AG09309 (cell line): ENCODE data around the gene KCNA2.

Source experiments
- DNase-seq: peaks from one replicate; pipeline ENCODE4 v3.0.0-alpha.2; 2010; ENCODE audit warnings: low read depth
- H3K4me3 ChIP-seq: 2 replicates; pipeline ENCODE4 v1.5.1; 2011; ENCODE audit warnings: mild to moderate bottlenecking, low read depth, low read length, moderate library complexity; ENCODE audit not compliant: control insufficient read depth
- TF ChIP-seq, protein P1 (sequence below): IDR thresholded peaks from 2 replicates; pipeline ENCODE4 v1.5.1; 2011; ENCODE audit warnings: mild to moderate bottlenecking, low read depth, low read length, inconsistent platforms; ENCODE audit not compliant: insufficient read depth, control insufficient read depth; ENCODE audit errors: missing control alignments

KCNA2 gene

GRCh38 chr1:110618668-110619067, 12.5 kb upstream of the KCNA2 start:
- H3K4me3 ChIP-seq: no peak overlapping the region
- TF ChIP-seq, protein P1, sequence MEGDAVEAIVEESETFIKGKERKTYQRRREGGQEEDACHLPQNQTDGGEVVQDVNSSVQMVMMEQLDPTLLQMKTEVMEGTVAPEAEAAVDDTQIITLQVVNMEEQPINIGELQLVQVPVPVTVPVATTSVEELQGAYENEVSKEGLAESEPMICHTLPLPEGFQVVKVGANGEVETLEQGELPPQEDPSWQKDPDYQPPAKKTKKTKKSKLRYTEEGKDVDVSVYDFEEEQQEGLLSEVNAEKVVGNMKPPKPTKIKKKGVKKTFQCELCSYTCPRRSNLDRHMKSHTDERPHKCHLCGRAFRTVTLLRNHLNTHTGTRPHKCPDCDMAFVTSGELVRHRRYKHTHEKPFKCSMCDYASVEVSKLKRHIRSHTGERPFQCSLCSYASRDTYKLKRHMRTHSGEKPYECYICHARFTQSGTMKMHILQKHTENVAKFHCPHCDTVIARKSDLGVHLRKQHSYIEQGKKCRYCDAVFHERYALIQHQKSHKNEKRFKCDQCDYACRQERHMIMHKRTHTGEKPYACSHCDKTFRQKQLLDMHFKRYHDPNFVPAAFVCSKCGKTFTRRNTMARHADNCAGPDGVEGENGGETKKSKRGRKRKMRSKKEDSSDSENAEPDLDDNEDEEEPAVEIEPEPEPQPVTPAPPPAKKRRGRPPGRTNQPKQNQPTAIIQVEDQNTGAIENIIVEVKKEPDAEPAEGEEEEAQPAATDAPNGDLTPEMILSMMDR: no peak
- no peak for DNase-seq

DNA sequence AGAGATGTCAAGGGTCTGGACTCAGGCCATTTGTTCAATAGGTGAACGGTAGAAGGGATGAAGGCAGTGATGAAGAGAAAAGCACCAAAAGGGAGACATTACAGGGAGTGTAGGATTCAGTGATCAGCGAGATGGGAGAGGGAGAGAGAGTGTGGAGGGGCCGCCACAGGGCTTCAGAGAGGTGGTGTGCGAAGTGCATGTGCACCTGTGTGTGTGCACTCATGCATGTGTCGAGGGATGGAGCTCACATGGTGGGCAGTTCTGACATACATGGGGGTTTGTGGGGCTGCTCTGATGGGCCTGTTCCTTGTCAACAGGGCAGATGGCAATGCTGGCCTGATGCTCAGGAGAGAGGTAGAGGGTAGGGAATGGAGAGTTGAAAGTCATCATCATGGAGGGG, 11.4 kb upstream of the KCNA2 start:
- no peak overlapping the region for H3K4me3 ChIP-seq
- TF ChIP-seq, protein P1: no peak
- no peak for DNase-seq

GRCh38 chr1:110617116-110617515, 11.0 kb upstream of the KCNA2 start:
- no peak for DNase-seq
- no peak overlapping the region for H3K4me3 ChIP-seq
- TF ChIP-seq, protein P1: no peak

DNA sequence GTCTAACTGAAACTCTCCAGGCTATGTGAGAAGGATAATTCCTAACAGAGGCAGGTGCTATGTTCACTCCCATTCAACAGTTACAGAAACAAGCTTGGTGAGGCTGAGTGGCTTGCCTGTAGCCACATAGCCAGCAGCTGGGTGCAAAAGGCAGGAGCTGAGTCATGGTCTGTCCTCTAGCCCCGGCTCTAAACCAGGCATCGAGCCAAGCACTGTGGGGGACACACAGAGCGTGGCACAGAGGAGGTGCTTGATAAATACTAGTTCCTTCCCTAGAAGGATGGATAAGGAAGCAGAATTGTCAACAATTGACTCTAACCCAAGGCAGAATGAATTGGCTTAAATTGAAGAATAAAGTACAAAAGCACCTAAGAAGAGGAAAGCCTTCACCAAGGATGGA, 10.4 kb upstream of the KCNA2 start:
- H3K4me3 ChIP-seq: no peak overlapping the region
- TF ChIP-seq, protein P1: no peak
- no peak for DNase-seq

- H3K4me3 ChIP-seq: no peak overlapping the region
- no peak for DNase-seq
- TF ChIP-seq, protein P1: peak; percentile 82
These were observed 9.5 kb upstream of the KCNA2 start for GRCh38 chr1:110615548-110616130.

DNA sequence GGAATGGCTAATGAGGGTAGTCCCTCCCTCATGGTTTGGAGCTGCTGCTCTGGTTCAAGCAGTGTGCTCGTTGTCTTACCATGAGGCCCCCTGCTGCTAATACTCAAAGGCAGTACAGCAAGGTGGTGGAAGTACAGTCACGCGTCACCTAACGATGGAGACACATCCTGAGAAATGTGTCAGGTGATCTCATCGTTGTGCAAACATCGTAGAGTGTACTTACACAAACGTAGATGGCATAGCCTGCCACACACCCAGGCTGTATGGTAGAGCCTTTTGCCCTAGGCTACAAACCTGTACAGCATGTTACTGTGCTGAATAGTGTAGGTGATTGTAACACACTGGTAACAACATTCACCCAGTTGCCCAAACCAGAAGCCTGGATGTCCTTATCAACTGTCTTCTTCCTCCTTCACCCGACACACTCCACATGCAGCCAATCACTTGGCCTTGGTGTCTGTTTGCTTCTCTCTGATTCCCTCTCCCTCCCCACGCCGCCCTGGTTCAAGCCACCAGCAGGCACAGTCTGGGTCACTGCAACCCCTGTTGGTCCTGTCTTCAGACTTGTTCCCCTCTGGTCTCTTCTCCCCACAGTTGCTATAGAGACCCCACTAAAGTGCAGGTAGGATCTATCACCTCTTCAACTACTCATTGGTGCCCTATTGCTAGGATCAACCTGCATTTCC, 6.0 kb upstream of the KCNA2 start:
- TF ChIP-seq, protein P1: no peak
- no peak for DNase-seq
- no peak overlapping the region for H3K4me3 ChIP-seq
